ENCODE data around the gene SEZ6.
A peak's percentile ranks its signal among the peaks of the same experiment; 100 is the strongest.

Gene SEZ6

GRCh38 chr17:28950017-28950751, 55.6 kb downstream of the SEZ6 start:
- DNase-seq (ENCODE audit: low read depth), result no peak
- peak overlapping the region; percentile 93 for H3K4me3 ChIP-seq (ENCODE audit: control insufficient read depth, low read depth, low read length)
- TF ChIP-seq CTCF (IDR thresholded peaks at IDR 0.05; ENCODE audit: control insufficient read depth, insufficient read depth, low read depth, low read length, missing control alignments), result no peak

DNA sequence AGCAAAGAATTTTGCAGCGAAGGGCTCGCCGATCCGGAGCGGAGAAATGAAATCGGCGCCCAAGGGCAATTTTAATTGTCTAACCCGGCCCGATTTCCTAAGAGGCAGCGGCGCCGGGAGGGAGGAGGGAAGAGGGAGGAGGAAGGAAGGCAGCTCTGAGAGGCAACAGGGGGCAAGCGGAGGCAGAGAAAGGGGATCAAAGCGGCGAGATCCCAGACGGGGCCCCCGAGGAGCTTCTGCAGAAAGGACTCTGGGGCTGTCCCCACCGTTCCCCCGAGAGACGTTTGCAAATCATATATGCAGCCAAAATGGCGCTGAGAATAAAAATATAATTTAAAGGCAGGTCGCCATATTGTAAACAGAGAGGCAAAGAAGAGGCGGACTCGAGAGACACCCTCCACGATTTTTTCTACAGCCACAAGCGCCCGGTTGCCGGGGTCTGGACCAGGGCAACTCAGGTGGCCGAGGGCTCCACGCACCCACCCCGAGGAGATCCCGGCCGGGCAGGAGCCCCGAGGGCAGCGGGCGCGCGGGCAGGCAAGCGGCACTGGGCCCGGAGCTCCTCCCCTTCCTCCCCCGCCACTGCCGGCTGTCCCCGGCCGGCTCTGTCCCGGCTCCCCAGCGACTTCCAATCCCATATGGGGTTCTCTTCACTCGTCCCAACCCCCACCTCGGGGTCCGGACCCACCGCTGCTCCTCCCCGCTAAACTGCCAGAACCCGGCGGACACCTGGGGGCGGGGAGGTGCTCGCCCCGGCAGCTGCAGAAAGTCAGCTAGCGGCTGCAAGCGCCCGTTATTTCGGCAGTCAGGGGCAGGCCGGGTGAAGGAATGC, 56.4 kb downstream of the SEZ6 start:
- no peak for TF ChIP-seq CTCF (IDR thresholded peaks at IDR 0.05; ENCODE audit: control insufficient read depth, insufficient read depth, low read depth, low read length, missing control alignments)
- H3K4me3 ChIP-seq (ENCODE audit: control insufficient read depth, low read depth, low read length), result peak overlapping the region; percentile 93
- DNase-seq (ENCODE audit: low read depth), result no peak

GRCh38 chr17:28948873-28949184, 57.0 kb downstream of the SEZ6 start:
- TF ChIP-seq CTCF (IDR thresholded peaks at IDR 0.05; ENCODE audit: control insufficient read depth, insufficient read depth, low read depth, low read length, missing control alignments), result no peak
- no peak for DNase-seq (ENCODE audit: low read depth)

GRCh38 chr17:28948342-28948741, 57.5 kb downstream of the SEZ6 start:
- TF ChIP-seq CTCF (IDR thresholded peaks at IDR 0.05; ENCODE audit: control insufficient read depth, insufficient read depth, low read depth, low read length, missing control alignments), result no peak
- H3K4me3 ChIP-seq (ENCODE audit: control insufficient read depth, low read depth, low read length), result peak overlapping the region; percentile 93

More at GRCh38 chr17:28948873-28949184, 57.0 kb downstream of the SEZ6 start:
- peak overlapping the region; percentile 93 for H3K4me3 ChIP-seq (ENCODE audit: control insufficient read depth, low read depth, low read length)

GRCh38 chr17:28947639-28948038, 58.2 kb downstream of the SEZ6 start:
- TF ChIP-seq CTCF (IDR thresholded peaks at IDR 0.05; ENCODE audit: control insufficient read depth, insufficient read depth, low read depth, low read length, missing control alignments), result no peak
- no peak for DNase-seq (ENCODE audit: low read depth)
- H3K4me3 ChIP-seq (ENCODE audit: control insufficient read depth, low read depth, low read length), result no peak overlapping the region

More at GRCh38 chr17:28948342-28948741, 57.5 kb downstream of the SEZ6 start:
- DNase-seq (ENCODE audit: low read depth), result no peak

DNA sequence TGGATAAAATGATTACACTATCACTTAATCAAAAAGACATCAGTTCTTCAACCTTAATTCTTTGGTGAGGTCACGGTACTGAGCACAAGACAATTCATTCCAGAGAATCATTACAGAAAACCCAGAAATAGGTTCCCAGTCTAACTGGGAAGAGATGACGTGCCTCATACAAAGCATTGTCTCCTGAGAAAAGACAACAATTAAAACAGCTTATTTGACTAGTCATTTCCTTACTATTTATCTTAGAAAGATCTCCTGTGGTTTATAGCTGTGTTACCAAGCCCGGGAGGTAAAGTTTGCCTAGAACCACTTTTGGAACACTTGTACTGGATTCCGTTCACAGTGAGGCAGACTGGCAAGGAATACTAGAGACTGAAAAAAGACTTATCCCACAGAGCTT, 59.6 kb downstream of the SEZ6 start:
- peak; percentile 78 for DNase-seq (ENCODE audit: low read depth)

More for the DNA sequence above, 59.6 kb downstream of the SEZ6 start:
- no peak for TF ChIP-seq CTCF (IDR thresholded peaks at IDR 0.05; ENCODE audit: control insufficient read depth, insufficient read depth, low read depth, low read length, missing control alignments)
- no peak overlapping the region for H3K4me3 ChIP-seq (ENCODE audit: control insufficient read depth, low read depth, low read length)

Measured in AG09309 (cell line).